Measurements from ENCODE around the gene CCDC69.

DNA sequence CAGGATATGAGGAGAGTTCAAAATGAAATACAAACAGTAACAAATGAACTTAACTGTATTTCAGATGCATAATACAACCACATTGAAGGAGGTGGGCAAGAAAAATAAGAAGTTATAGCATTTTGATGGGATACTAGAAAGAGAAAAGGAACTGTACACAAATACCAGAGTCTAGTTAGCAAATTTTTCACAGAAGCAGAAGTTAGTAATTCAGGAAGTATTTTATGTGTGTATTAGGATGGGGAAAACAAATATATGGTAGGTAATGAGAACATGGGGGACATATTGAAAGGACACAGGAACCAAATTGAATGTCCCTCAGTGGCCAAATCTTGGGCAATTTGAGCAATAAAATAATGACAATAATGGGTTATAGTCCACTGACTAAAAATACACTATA is 47.4 kb upstream of the CCDC69 start:
- no peak for TF ChIP-seq POLR2A (IDR thresholded peaks at IDR 0.05; ENCODE audit: low read length)
- no peak for TF ChIP-seq GATA1 (IDR thresholded peaks at IDR 0.05; ENCODE audit: low read depth, low read length)

All from erythroblast (primary cell).